Astrocyte of the spinal cord (primary cell): ENCODE results near the gene EFHC2.

Experiments
- DNase-seq: peaks from one replicate; pipeline ENCODE4 v3.0.0; 2011; ENCODE audit warnings: low read depth, low spot score
- H3K4me3 ChIP-seq: 2 replicates; pipeline ENCODE4 v1.5.1; 2011; ENCODE audit warnings: low read depth, mild to moderate bottlenecking, low read length, moderate library complexity
- CTCF ChIP-seq: IDR thresholded peaks from 2 replicates; pipeline ENCODE4 v1.5.1; 2012; ENCODE audit warnings: low read depth, mild to moderate bottlenecking, low read length, inconsistent platforms
- in situ Hi-C: cut with HindIII; loops from 2 replicates; pipeline ENCODE4 v1.10.0; 2017; ENCODE audit warnings: low sequenced_read_pairs

EFHC2 gene

GRCh38 chrX:44317181-44317580 lies 26.3 kb downstream of the EFHC2 start:
- in situ Hi-C loops: no loop called here
- TF ChIP-seq CTCF: no peak
- no peak for DNase-seq
- H3K4me3 ChIP-seq: no peak overlapping the region

- no peak for TF ChIP-seq CTCF
- in situ Hi-C loops: no loop called here
- no peak overlapping the region for H3K4me3 ChIP-seq
- no peak for DNase-seq
These were observed 28.7 kb downstream of the EFHC2 start for GRCh38 chrX:44314808-44315207.

- in situ Hi-C loops: no loop called here
- H3K4me3 ChIP-seq: no peak overlapping the region
- peak; percentile 37 for DNase-seq
- TF ChIP-seq CTCF: no peak
These were observed 29.2 kb downstream of the EFHC2 start for GRCh38 chrX:44314259-44314734.

- in situ Hi-C loops: no loop called here
- DNase-seq: no peak
- H3K4me3 ChIP-seq: no peak overlapping the region
- no peak for TF ChIP-seq CTCF
These were observed 31.1 kb downstream of the EFHC2 start for GRCh38 chrX:44312421-44312820.

- TF ChIP-seq CTCF: no peak
- no peak for DNase-seq
- in situ Hi-C loops: no loop called here
- H3K4me3 ChIP-seq: no peak overlapping the region
These were observed 33.2 kb downstream of the EFHC2 start for GRCh38 chrX:44310227-44310626.

GRCh38 chrX:44308869-44309268 lies 34.6 kb downstream of the EFHC2 start:
- in situ Hi-C loops: no loop called here
- TF ChIP-seq CTCF: no peak
- H3K4me3 ChIP-seq: no peak overlapping the region
- no peak for DNase-seq

GRCh38 chrX:44306356-44306755 lies 37.1 kb downstream of the EFHC2 start:
- in situ Hi-C loops: no loop called here
- peak; percentile 15 for DNase-seq

More at GRCh38 chrX:44306356-44306755, 37.1 kb downstream of the EFHC2 start:
- TF ChIP-seq CTCF: no peak
- no peak overlapping the region for H3K4me3 ChIP-seq
